ENCODE data around the gene TIMP4. TPM values are rescaled to one million over a fixed set of nuclear protein-coding genes. Genes with fewer than 3 reads are reported as not detected.

The TIMP4 gene
- total RNA-seq, 1 experiment from 2014 or later, result 0.28 TPM

DNA sequence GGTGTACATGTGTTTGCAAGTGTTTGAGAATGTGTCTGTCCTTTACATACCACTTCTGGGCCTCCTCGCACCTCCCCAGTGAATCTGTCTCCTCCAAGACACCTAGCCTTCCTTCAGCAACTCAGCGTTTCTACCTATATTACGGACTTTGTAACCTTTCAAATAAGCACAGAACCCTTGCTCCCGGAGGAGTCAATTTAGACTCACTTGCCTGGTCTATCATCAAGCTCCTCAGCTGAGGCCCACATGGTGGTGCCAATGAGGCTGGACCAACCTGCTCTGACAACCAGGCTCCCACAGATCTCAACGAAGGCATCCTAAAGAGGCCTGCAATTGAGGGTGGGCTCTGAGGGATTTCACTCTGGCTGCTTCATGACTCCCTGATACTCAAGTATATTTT lies 32.8 kb upstream of the TIMP4 start:
- no TSS peak for BruUV-seq (replicated peaks)
- H3K4me1 Mint-ChIP-seq (ENCODE audit: low read depth, unreplicated experiment), result peaks cover 72% of the 10 kb centered on the region

GRCh38 chr3:12190832-12191231 lies 32.1 kb upstream of the TIMP4 start:
- DNase-seq, result no peak
- no peaks in the 10 kb centered on the region for H3K27me3 Mint-ChIP-seq (ENCODE audit: unreplicated experiment)
- no peak overlapping the region for H3K27ac Mint-ChIP-seq (ENCODE audit: unreplicated experiment)
- no peak overlapping the region for H3K4me3 Mint-ChIP-seq (ENCODE audit: low read depth, unreplicated experiment)
- H3K9me3 Mint-ChIP-seq (ENCODE audit: low read depth, unreplicated experiment), result peaks cover 3% of the 10 kb centered on the region
- CTCF ChIA-PET, result no interaction called here
- intact Hi-C loops (cut with micrococcal nuclease; ENCODE audit: unreplicated experiment), result loop anchor here (5.0 kb wide), 1 partner anchor 96 kb away; the partner anchor contains the start of gene PPARG
- H3K4me1 Mint-ChIP-seq (ENCODE audit: low read depth, unreplicated experiment), result peaks cover 67% of the 10 kb centered on the region
- no TSS peak for BruUV-seq (replicated peaks)
- no peaks in the 10 kb centered on the region for H3K36me3 Mint-ChIP-seq (ENCODE audit: insufficient read depth, unreplicated experiment)
- TF ChIP-seq, protein P1, sequence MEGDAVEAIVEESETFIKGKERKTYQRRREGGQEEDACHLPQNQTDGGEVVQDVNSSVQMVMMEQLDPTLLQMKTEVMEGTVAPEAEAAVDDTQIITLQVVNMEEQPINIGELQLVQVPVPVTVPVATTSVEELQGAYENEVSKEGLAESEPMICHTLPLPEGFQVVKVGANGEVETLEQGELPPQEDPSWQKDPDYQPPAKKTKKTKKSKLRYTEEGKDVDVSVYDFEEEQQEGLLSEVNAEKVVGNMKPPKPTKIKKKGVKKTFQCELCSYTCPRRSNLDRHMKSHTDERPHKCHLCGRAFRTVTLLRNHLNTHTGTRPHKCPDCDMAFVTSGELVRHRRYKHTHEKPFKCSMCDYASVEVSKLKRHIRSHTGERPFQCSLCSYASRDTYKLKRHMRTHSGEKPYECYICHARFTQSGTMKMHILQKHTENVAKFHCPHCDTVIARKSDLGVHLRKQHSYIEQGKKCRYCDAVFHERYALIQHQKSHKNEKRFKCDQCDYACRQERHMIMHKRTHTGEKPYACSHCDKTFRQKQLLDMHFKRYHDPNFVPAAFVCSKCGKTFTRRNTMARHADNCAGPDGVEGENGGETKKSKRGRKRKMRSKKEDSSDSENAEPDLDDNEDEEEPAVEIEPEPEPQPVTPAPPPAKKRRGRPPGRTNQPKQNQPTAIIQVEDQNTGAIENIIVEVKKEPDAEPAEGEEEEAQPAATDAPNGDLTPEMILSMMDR (IDR thresholded peaks at IDR 0.05; ENCODE audit: unreplicated experiment), result no peak

More for the DNA sequence above, 32.8 kb upstream of the TIMP4 start:
- intact Hi-C loops (cut with micrococcal nuclease; ENCODE audit: unreplicated experiment), result loop anchor here (5.0 kb wide), 1 partner anchor 96 kb away; the partner anchor contains the start of gene PPARG
- no peaks in the 10 kb centered on the region for H3K27me3 Mint-ChIP-seq (ENCODE audit: unreplicated experiment)
- H3K4me3 Mint-ChIP-seq (ENCODE audit: low read depth, unreplicated experiment), result no peak overlapping the region
- no peak for DNase-seq
- no peak overlapping the region for H3K27ac Mint-ChIP-seq (ENCODE audit: unreplicated experiment)
- CTCF ChIA-PET, result no interaction called here
- H3K36me3 Mint-ChIP-seq (ENCODE audit: insufficient read depth, unreplicated experiment), result no peaks in the 10 kb centered on the region
- H3K9me3 Mint-ChIP-seq (ENCODE audit: low read depth, unreplicated experiment), result peaks cover 3% of the 10 kb centered on the region
- TF ChIP-seq, protein P1 (IDR thresholded peaks at IDR 0.05; ENCODE audit: unreplicated experiment), result no peak

- intact Hi-C loops (cut with micrococcal nuclease; ENCODE audit: unreplicated experiment), result loop anchor here (5.0 kb wide), 1 partner anchor 97 kb away; the partner anchor contains the start of gene PPARG
- CTCF ChIA-PET, result no interaction called here
- Mint-ChIP-seq H3K27me3 (ENCODE audit: unreplicated experiment) (no peaks in the 10 kb centered on the region), H3K9me3 (ENCODE audit: low read depth, unreplicated experiment) (peaks cover 3% of the 10 kb centered on the region), H3K4me1 (ENCODE audit: low read depth, unreplicated experiment) (peaks cover 64% of the 10 kb centered on the region), H3K27ac (ENCODE audit: unreplicated experiment) (no peak overlapping the region), H3K36me3 (ENCODE audit: insufficient read depth, unreplicated experiment) (no peaks in the 10 kb centered on the region), H3K4me3 (ENCODE audit: low read depth, unreplicated experiment) (no peak overlapping the region)
- TF ChIP-seq, protein P1 (IDR thresholded peaks at IDR 0.05; ENCODE audit: unreplicated experiment), result no peak
- no peak for DNase-seq
- no TSS peak for BruUV-seq (replicated peaks)
These were observed 31.6 kb upstream of the TIMP4 start for GRCh38 chr3:12190221-12190807.

GRCh38 chr3:12188681-12189287 lies 30.1 kb upstream of the TIMP4 start:
- H3K27me3 Mint-ChIP-seq (ENCODE audit: unreplicated experiment), result no peaks in the 10 kb centered on the region
- CTCF ChIA-PET, result interaction anchor here (0.6 kb wide), 1 partner anchor 295 kb away, joined by 3 read pairs; the partner anchor contains the start of gene TSEN2
- H3K36me3 Mint-ChIP-seq (ENCODE audit: insufficient read depth, unreplicated experiment), result no peaks in the 10 kb centered on the region
- DNase-seq, result no peak
- TF ChIP-seq, protein P1 (IDR thresholded peaks at IDR 0.05; ENCODE audit: unreplicated experiment), result no peak
- intact Hi-C loops (cut with micrococcal nuclease; ENCODE audit: unreplicated experiment), result no loop called here
- peaks cover 49% of the 10 kb centered on the region for H3K4me1 Mint-ChIP-seq (ENCODE audit: low read depth, unreplicated experiment)
- H3K4me3 Mint-ChIP-seq (ENCODE audit: low read depth, unreplicated experiment), result no peak overlapping the region
- peaks cover 3% of the 10 kb centered on the region for H3K9me3 Mint-ChIP-seq (ENCODE audit: low read depth, unreplicated experiment)
- no TSS peak for BruUV-seq (replicated peaks)
- peak overlapping the region; percentile 37 for H3K27ac Mint-ChIP-seq (ENCODE audit: unreplicated experiment)

All from Calu3 (cell line).